GM06990 (cell line): ENCODE measurements around the gene MAP3K20.
"Not testable (repeated sequence)": the region's sequence is repeated elsewhere in the genome, so short reads cannot be mapped to it uniquely, and the experiment has no call there.

ENCODE experiments used
- DNase-seq: peaks from one replicate; pipeline ENCODE4 v3.0.0-alpha.2; 2011; ENCODE audit not compliant: insufficient read length; ENCODE audit errors: extremely low read depth
- H3K27me3 ChIP-seq: replicated peaks from 2 replicates; pipeline ENCODE4 v1.6.0; 2011; ENCODE audit warnings: low read length; ENCODE audit not compliant: control insufficient read depth, insufficient read depth
- H3K36me3 ChIP-seq: 2 replicates; pipeline ENCODE4 v1.5.1; 2011; ENCODE audit warnings: low read length; ENCODE audit not compliant: control insufficient read depth, insufficient read depth
- H3K4me3 ChIP-seq: replicated peaks from 2 replicates; pipeline ENCODE4 v1.5.1; 2011; ENCODE audit warnings: low read depth, mild to moderate bottlenecking, control low read depth, low read length
- CTCF ChIP-seq: IDR thresholded peaks from 2 replicates; pipeline ENCODE4 v1.5.1; 2011; ENCODE audit warnings: low read length, control low read depth, mild to moderate bottlenecking, inconsistent platforms; ENCODE audit not compliant: insufficient read depth, poor library complexity, severe bottlenecking

MAP3K20 gene

GRCh38 chr2:173251225-173251624 is 175.6 kb downstream of the MAP3K20 start:
- no peak for DNase-seq
- no peaks in the 10 kb centered on the region for H3K27me3 ChIP-seq
- no peak overlapping the region for H3K4me3 ChIP-seq
- H3K36me3 ChIP-seq, result no peaks in the 10 kb centered on the region
- TF ChIP-seq CTCF, result no peak

GRCh38 chr2:173252581-173252980 is 176.9 kb downstream of the MAP3K20 start:
- Histone ChIP-seq H3K4me3 (no peak overlapping the region), H3K36me3 (no peaks in the 10 kb centered on the region), H3K27me3 (no peaks in the 10 kb centered on the region)
- TF ChIP-seq CTCF, result no peak
- DNase-seq, result no peak

- DNase-seq, result no peak
- Histone ChIP-seq H3K36me3 (no peaks in the 10 kb centered on the region), H3K4me3 (no peak overlapping the region), H3K27me3 (no peaks in the 10 kb centered on the region)
- TF ChIP-seq CTCF, result no peak
These were observed 179.0 kb downstream of the MAP3K20 start for GRCh38 chr2:173254659-173255058.

- no peaks in the 10 kb centered on the region for H3K36me3 ChIP-seq
- DNase-seq, result no peak
- no peaks in the 10 kb centered on the region for H3K27me3 ChIP-seq
- H3K4me3 ChIP-seq, result no peak overlapping the region
- no peak for TF ChIP-seq CTCF
These were observed 183.1 kb downstream of the MAP3K20 start for GRCh38 chr2:173258701-173259100.

GRCh38 chr2:173262356-173262755 is 186.7 kb downstream of the MAP3K20 start:
- not testable (repeated sequence) for DNase-seq, H3K4me3 ChIP-seq, H3K36me3 ChIP-seq, H3K27me3 ChIP-seq

GRCh38 chr2:173264151-173264550 is 188.5 kb downstream of the MAP3K20 start:
- H3K4me3 ChIP-seq, result no peak overlapping the region
- no peak for DNase-seq
- H3K27me3 ChIP-seq, result no peaks in the 10 kb centered on the region
- no peak for TF ChIP-seq CTCF
- no peaks in the 10 kb centered on the region; the same call in none of the 2 replicates for H3K36me3 ChIP-seq
